HepG2 (cell line): ENCODE measurements around the gene GNG7. TPM values are rescaled to one million over a fixed set of nuclear protein-coding genes. Genes with fewer than 3 reads are reported as not detected.

Experiments
- DBP ChIP-seq: sonication (generic); formaldehyde crosslinking; IDR thresholded peaks from 2 replicates; pipeline ENCODE4 v1.4.0; 2020; ENCODE audit warnings: missing genetic modification reagents; ENCODE audit errors: not compliant biosample characterization
- GATA4 ChIP-seq: sonication (generic); IDR thresholded peaks from 2 replicates; pipeline ENCODE4 v1.6.1; 2016; ENCODE audit warnings: antibody characterized with exemption, low read depth, borderline replicate concordance
- GATAD2A ChIP-seq: IDR thresholded peaks from 2 replicates; pipeline ENCODE4 v1.6.1; 2016
- HCFC1 ChIP-seq: fragments of 150-350 bp; IDR thresholded peaks from 2 replicates; pipeline ENCODE4 v1.6.1; 2014; ENCODE audit warnings: low read depth, low read length
- MIXL1 ChIP-seq: IDR thresholded peaks from 2 replicates; pipeline ENCODE4 v1.6.1; 2016
- MYNN ChIP-seq: sonication (generic); formaldehyde crosslinking; IDR thresholded peaks from 2 replicates; pipeline ENCODE4 v1.4.0; 2020; ENCODE audit warnings: mild to moderate bottlenecking, low read depth, missing genetic modification reagents
- NCOA5 ChIP-seq: sonication (generic); formaldehyde crosslinking; IDR thresholded peaks from 2 replicates; pipeline ENCODE4 v1.4.0; 2020; ENCODE audit warnings: missing genetic modification reagents
- NFYC ChIP-seq: IDR thresholded peaks from 2 replicates; pipeline ENCODE4 v1.6.1; 2016; ENCODE audit warnings: missing genetic modification reagents, missing compliant biosample characterization
- ZBTB2 ChIP-seq: sonication (generic); formaldehyde crosslinking; IDR thresholded peaks from 2 replicates; pipeline ENCODE4 v1.8.0; 2022; ENCODE audit warnings: low read depth, missing genetic modification reagents
- ZHX2 ChIP-seq, 2 experiments: sonication (generic) in 1 of 2; formaldehyde crosslinking in 1 of 2; IDR thresholded peaks; 2 replicates each; pipeline versions ENCODE4 v1.6.1 to v1.9.0; 2014 to 2022; ENCODE audit warnings: antibody characterized with exemption in 1 of 2, borderline replicate concordance in 1 of 2, inconsistent platforms in 1 of 2, low read depth in 1 of 2, missing genetic modification reagents in 1 of 2
- ZNF280B ChIP-seq: sonication (generic); formaldehyde crosslinking; IDR thresholded peaks from 2 replicates; pipeline ENCODE4 v1.5.0; 2020; ENCODE audit warnings: missing genetic modification reagents, mild to moderate bottlenecking, borderline replicate concordance
- ZNF460 ChIP-seq: sonication (generic); formaldehyde crosslinking; IDR thresholded peaks from 2 replicates; pipeline ENCODE4 v1.5.1; 2020; ENCODE audit warnings: missing genetic modification reagents, mild to moderate bottlenecking, borderline replicate concordance
- ZNF598 ChIP-seq: sonication (generic); formaldehyde crosslinking; IDR thresholded peaks from 2 replicates; pipeline ENCODE4 v1.5.1; 2020; ENCODE audit warnings: mild to moderate bottlenecking, missing genetic modification reagents, borderline replicate concordance
- ZNF749 ChIP-seq: sonication (generic); formaldehyde crosslinking; IDR thresholded peaks from 2 replicates; pipeline ENCODE4 v1.8.0; 2022; ENCODE audit warnings: mild to moderate bottlenecking, missing genetic modification reagents, moderate library complexity, borderline replicate concordance
- polyA plus RNA-seq, 8 experiments: library from polyadenylated mRNA; depleted of rRNA in 3 of 8; stranded (reverse) in 7 of 8; unstranded in 1 of 8; fragments of >200 nt; fragmentation: Illumina TruSeq in 4 of 8; extraction: Trizol in 4 of 8; gene quantifications; 2 replicates each; pipeline versions ENCODE4 v1.2.1 to v1.2.3, GENCODE V29; 2011 to 2016; ENCODE audit warnings: low read depth in 4 of 8, missing spikeins in 1 of 8, mixed read lengths in 1 of 8; ENCODE audit not compliant: insufficient read depth in 1 of 8
- total RNA-seq, 5 experiments: library from RNA; depleted of rRNA; stranded (reverse); fragments of >200 nt; fragmentation: Illumina TruSeq; extraction: Trizol; gene quantifications; 2 replicates each; pipeline ENCODE4 v1.2.3, GENCODE V29; 2016; ENCODE audit warnings: low read depth in 1 of 5

The GNG7 gene
- total and polyA plus RNA-seq, 2 of the 13 experiments (the other 11 are each of a cell fraction or from before 2014, with no cell fraction given) = 1.4 to 3.3 TPM

- no peak for TF ChIP-seq ZNF280B
- TF ChIP-seq ZNF749 (CRISPR knock-in tag) = no peak
- TF ChIP-seq ZNF460 (CRISPR knock-in tag) = no peak
- no peak for TF ChIP-seq DBP (CRISPR knock-in tag)
- TF ChIP-seq ZHX2 (IDR thresholded peaks at IDR 0.05; ENCODE audit: low read depth) = no peak
- TF ChIP-seq ZHX2 (CRISPR knock-in tag; IDR thresholded peaks at IDR 0.05; ENCODE audit: borderline replicate concordance) = no peak
- no peak for TF ChIP-seq ZNF598 (CRISPR knock-in tag)
- TF ChIP-seq GATA4 = no peak
- TF ChIP-seq HCFC1 = no peak
- TF ChIP-seq ZBTB2 (CRISPR knock-in tag) = no peak
- TF ChIP-seq NCOA5 (CRISPR knock-in tag) = no peak
- TF ChIP-seq NFYC (CRISPR knock-in tag) = no peak
- no peak for TF ChIP-seq MIXL1 (CRISPR knock-in tag)
- TF ChIP-seq MYNN (CRISPR knock-in tag) = no peak
- TF ChIP-seq GATAD2A (CRISPR knock-in tag) = peak; percentile 50; the same call in 1 of the 2 replicates
Measured at GRCh38 chr19:2524840-2525723, 177.4 kb downstream of the GNG7 start (continued).
